Measurements from ENCODE around the gene CACHD1.

The CACHD1 gene

DNA sequence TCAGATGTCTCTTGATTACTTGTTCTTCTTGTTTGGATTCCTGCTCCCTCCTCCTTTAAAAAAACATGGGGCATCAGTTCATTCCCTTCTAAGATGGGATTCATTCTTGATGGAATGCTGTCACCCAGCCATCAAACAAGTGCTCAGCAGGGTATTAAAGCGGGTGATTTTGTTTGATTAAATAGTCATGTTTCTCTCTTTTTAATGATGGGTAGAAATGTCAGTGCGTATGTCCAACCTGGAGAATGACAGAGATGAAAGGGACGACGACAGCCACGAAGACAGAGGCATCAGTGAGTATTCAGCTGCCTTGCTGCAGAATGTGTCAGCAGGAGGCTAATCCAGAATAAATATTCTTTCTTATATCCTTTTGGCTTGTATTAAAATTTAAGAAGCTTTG is 211.1 kb downstream of the CACHD1 start:
- Histone ChIP-seq H3K4me3 (ENCODE audit: control insufficient read depth in 1 of 7, extremely low read depth in 1 of 7, insufficient read depth in 4 of 7, low read depth in 2 of 7, low read length in 6 of 7) (no peak overlapping the region), H3K4me1 (ENCODE audit: control extremely low read depth in 1 of 4, control insufficient read depth in 4 of 4, insufficient read depth in 4 of 4, low read length in 3 of 4) (no peaks in the 10 kb centered on the region)

GRCh38 chr1:64683419-64683818 is 213.5 kb downstream of the CACHD1 start:
- Histone ChIP-seq H3K9me3 (ENCODE audit: control extremely low read depth in 1 of 5, control insufficient read depth in 4 of 5, insufficient read depth in 2 of 5, low read depth in 1 of 5, low read length in 4 of 5) (no peaks in the 10 kb centered on the region), H3K4me1 (ENCODE audit: control extremely low read depth in 1 of 4, control insufficient read depth in 4 of 4, insufficient read depth in 4 of 4, low read length in 3 of 4) (peaks cover 0 to 13% (median 6%) of the 10 kb centered on the region in 4 experiments), H3K27ac (ENCODE audit: insufficient read depth in 1 of 2, low read depth in 1 of 2, low read length in 2 of 2, poor library complexity in 1 of 2, severe bottlenecking in 2 of 2) (no peak overlapping the region), H3K4me3 (ENCODE audit: control insufficient read depth in 1 of 7, extremely low read depth in 1 of 7, insufficient read depth in 4 of 7, low read depth in 2 of 7, low read length in 6 of 7) (no peak overlapping the region), H3K36me3 (ENCODE audit: control insufficient read depth in 4 of 4, insufficient read depth in 4 of 4, low read length in 3 of 4) (peaks cover under 1 to 33% (median 3%) of the 10 kb centered on the region in 4 experiments), H3K27me3 (replicated peaks in 2 of 5; ENCODE audit: control insufficient read depth in 4 of 5, insufficient read depth in 5 of 5, low read length in 4 of 5) (no peaks in the 10 kb centered on the region)
- ChIA-PET CTCF (interaction anchor here (1.3 to 3.7 kb wide), 3 partner anchors 14 to 141 kb away, joined by 3 to 16 read pairs (median 4); no protein-coding TSS in a partner anchor), POLR2A (no interaction called here)
- DNase-seq, result no peak
- WGBS (ENCODE audit: insufficient coverage), result 94% methylated on average over 2 of the region's 2 CpGs

More for the DNA sequence above, 211.1 kb downstream of the CACHD1 start:
- DNase-seq, result no peak
- CTCF ChIA-PET, result interaction anchor here (1.5 to 8.9 kb wide), 2 partner anchors 15 to 412 kb away, joined by 6 to 56 read pairs; no protein-coding TSS in a partner anchor
- Histone ChIP-seq H3K27me3 (replicated peaks in 2 of 5; ENCODE audit: control insufficient read depth in 4 of 5, insufficient read depth in 5 of 5, low read length in 4 of 5) (no peaks in the 10 kb centered on the region), H3K9me3 (ENCODE audit: control extremely low read depth in 1 of 5, control insufficient read depth in 4 of 5, insufficient read depth in 2 of 5, low read depth in 1 of 5, low read length in 4 of 5) (no peaks in the 10 kb centered on the region), H3K36me3 (ENCODE audit: control insufficient read depth in 4 of 4, insufficient read depth in 4 of 4, low read length in 3 of 4) (peaks cover 2 to 40% (median 3%) of the 10 kb centered on the region in 4 experiments), H3K27ac (ENCODE audit: insufficient read depth in 1 of 2, low read depth in 1 of 2, low read length in 2 of 2, poor library complexity in 1 of 2, severe bottlenecking in 2 of 2) (no peak overlapping the region)
- POLR2A ChIA-PET, result no interaction called here
- 100% methylated on average over 2 of the region's 5 CpGs for WGBS (ENCODE audit: insufficient coverage)

- no peaks in the 10 kb centered on the region for H3K27me3 ChIP-seq (replicated peaks in 2 of 5; ENCODE audit: control insufficient read depth in 4 of 5, insufficient read depth in 5 of 5, low read length in 4 of 5)
- no peaks in the 10 kb centered on the region for H3K9me3 ChIP-seq (ENCODE audit: control extremely low read depth in 1 of 5, control insufficient read depth in 4 of 5, insufficient read depth in 2 of 5, low read depth in 1 of 5, low read length in 4 of 5)
- H3K36me3 ChIP-seq (ENCODE audit: control insufficient read depth in 4 of 4, insufficient read depth in 4 of 4, low read length in 3 of 4), result peaks cover 0 to 23% (median 3%) of the 10 kb centered on the region in 4 experiments
- DNase-seq, result no peak
- no CpG with 5 or more reads among the region's 1 CpG for WGBS (ENCODE audit: insufficient coverage)
- no peak overlapping the region for H3K4me3 ChIP-seq (ENCODE audit: control insufficient read depth in 1 of 7, extremely low read depth in 1 of 7, insufficient read depth in 4 of 7, low read depth in 2 of 7, low read length in 6 of 7)
- H3K27ac ChIP-seq (ENCODE audit: insufficient read depth in 1 of 2, low read depth in 1 of 2, low read length in 2 of 2, poor library complexity in 1 of 2, severe bottlenecking in 2 of 2), result no peak overlapping the region
- ChIA-PET CTCF (interaction anchor here (1.0 to 3.7 kb wide), 7 partner anchors 8 to 356 kb away, joined by 3 to 16 read pairs (median 3); no protein-coding TSS in a partner anchor), POLR2A (no interaction called here)
- peaks cover 0 to 13% (median 6%) of the 10 kb centered on the region in 4 experiments for H3K4me1 ChIP-seq (ENCODE audit: control extremely low read depth in 1 of 4, control insufficient read depth in 4 of 4, insufficient read depth in 4 of 4, low read length in 3 of 4)
Measured at GRCh38 chr1:64685217-64685616, 215.3 kb downstream of the CACHD1 start.

DNA sequence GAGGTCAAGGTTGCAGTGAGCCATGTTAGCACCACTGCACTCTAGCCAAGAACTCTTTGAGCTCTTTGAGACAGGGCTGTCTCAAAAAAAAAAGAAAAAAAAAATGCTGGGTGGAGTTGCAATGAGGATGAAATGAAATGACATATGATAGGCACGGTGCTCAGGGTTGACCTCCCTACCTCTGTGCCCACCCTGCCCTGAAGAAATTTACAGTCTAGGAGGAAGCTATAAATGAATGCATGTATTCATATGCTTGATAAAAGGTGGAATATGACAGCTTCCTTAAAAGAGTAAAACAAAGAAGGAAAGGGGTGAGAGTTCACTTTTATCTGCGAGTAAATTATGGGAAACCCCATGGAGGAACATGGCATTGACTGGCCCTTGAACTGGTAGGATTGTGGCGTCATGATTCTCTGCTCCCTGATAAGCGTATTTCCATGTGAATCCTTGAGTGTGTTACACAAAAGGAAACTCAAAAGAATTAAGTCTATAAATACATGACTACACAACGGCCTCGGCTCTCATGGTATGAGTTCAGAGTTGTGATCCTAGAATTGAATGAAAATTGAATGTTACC is 215.9 kb downstream of the CACHD1 start:
- Histone ChIP-seq H3K9me3 (ENCODE audit: control extremely low read depth in 1 of 5, control insufficient read depth in 4 of 5, insufficient read depth in 2 of 5, low read depth in 1 of 5, low read length in 4 of 5) (no peaks in the 10 kb centered on the region), H3K27ac (ENCODE audit: insufficient read depth in 1 of 2, low read depth in 1 of 2, low read length in 2 of 2, poor library complexity in 1 of 2, severe bottlenecking in 2 of 2) (no peak overlapping the region), H3K27me3 (replicated peaks in 2 of 5; ENCODE audit: control insufficient read depth in 4 of 5, insufficient read depth in 5 of 5, low read length in 4 of 5) (no peaks in the 10 kb centered on the region), H3K36me3 (ENCODE audit: control insufficient read depth in 4 of 4, insufficient read depth in 4 of 4, low read length in 3 of 4) (peaks cover 0 to 19% (median 3%) of the 10 kb centered on the region in 4 experiments), H3K4me1 (ENCODE audit: control extremely low read depth in 1 of 4, control insufficient read depth in 4 of 4, insufficient read depth in 4 of 4, low read length in 3 of 4) (peaks cover 0 to 13% (median 6%) of the 10 kb centered on the region in 4 experiments), H3K4me3 (ENCODE audit: control insufficient read depth in 1 of 7, extremely low read depth in 1 of 7, insufficient read depth in 4 of 7, low read depth in 2 of 7, low read length in 6 of 7) (no peak overlapping the region)
- ChIA-PET CTCF (interaction anchor here (1.0 to 3.7 kb wide), 7 partner anchors 9 to 355 kb away, joined by 3 to 16 read pairs (median 3); no protein-coding TSS in a partner anchor), POLR2A (no interaction called here)
- WGBS (ENCODE audit: insufficient coverage), result 100% methylated on average over 3 of the region's 6 CpGs
- no peak for DNase-seq

DNA sequence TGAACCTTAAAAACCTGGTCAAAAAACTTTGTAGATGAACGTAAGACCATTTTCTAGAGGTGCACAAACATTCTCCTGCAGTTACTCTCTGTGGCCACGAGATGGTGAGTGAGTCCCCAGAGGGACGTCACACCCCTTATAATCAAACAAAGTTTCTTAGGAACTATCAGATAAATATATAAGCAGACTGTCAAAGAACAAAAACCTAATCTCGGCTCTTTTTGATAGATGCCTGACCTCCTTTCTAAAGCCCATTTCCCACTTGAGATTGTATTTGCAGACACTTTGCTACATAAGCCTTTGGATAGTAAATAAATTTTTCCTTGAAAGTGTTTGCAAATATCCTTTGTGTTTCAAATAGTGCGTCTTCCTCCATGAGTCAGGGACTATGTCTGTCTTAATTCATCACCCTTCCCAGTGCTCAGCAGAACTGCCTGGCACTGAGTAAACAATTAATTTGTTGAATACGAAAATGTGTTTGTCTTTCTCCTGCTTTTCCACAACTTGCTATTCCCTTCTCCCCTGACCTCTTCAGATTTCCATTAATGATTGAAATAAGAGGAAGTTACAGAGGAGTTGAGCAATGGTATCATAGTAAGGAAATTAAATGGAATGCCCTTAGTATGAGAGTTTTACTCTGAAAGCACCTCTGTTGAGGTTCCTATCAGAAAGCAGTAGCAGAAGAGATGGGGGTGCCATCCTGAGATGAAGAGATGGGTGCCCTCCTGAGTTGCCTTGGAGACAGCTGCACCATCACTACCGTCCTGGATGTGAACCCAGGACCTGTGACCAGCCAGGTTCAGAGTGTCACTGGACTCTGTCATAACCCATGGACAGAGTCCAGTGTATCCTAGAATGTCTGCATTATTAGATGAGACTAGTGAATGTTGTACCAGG is 217.1 kb downstream of the CACHD1 start:
- H3K9me3 ChIP-seq (ENCODE audit: control extremely low read depth in 1 of 5, control insufficient read depth in 4 of 5, insufficient read depth in 2 of 5, low read depth in 1 of 5, low read length in 4 of 5), result no peaks in the 10 kb centered on the region
- CTCF ChIA-PET, result interaction anchor here (1.2 to 3.5 kb wide), 2 partner anchors 137 to 348 kb away, joined by 3 to 14 read pairs; no protein-coding TSS in a partner anchor
- no peak overlapping the region for H3K4me3 ChIP-seq (ENCODE audit: control insufficient read depth in 1 of 7, extremely low read depth in 1 of 7, insufficient read depth in 4 of 7, low read depth in 2 of 7, low read length in 6 of 7)
- no peaks in the 10 kb centered on the region for H3K27me3 ChIP-seq (replicated peaks in 2 of 5; ENCODE audit: control insufficient read depth in 4 of 5, insufficient read depth in 5 of 5, low read length in 4 of 5)
- POLR2A ChIA-PET, result no interaction called here
- H3K27ac ChIP-seq (ENCODE audit: insufficient read depth in 1 of 2, low read depth in 1 of 2, low read length in 2 of 2, poor library complexity in 1 of 2, severe bottlenecking in 2 of 2), result no peak overlapping the region
- peaks cover 0 to 20% (median 3%) of the 10 kb centered on the region in 4 experiments for H3K36me3 ChIP-seq (ENCODE audit: control insufficient read depth in 4 of 4, insufficient read depth in 4 of 4, low read length in 3 of 4)
- 62% methylated on average over 4 of the region's 7 CpGs for WGBS (ENCODE audit: insufficient coverage)
- peak; percentile 57 to 79 (median 76) for DNase-seq
- peaks cover 0 to 13% (median 6%) of the 10 kb centered on the region in 4 experiments for H3K4me1 ChIP-seq (ENCODE audit: control extremely low read depth in 1 of 4, control insufficient read depth in 4 of 4, insufficient read depth in 4 of 4, low read length in 3 of 4)

DNA sequence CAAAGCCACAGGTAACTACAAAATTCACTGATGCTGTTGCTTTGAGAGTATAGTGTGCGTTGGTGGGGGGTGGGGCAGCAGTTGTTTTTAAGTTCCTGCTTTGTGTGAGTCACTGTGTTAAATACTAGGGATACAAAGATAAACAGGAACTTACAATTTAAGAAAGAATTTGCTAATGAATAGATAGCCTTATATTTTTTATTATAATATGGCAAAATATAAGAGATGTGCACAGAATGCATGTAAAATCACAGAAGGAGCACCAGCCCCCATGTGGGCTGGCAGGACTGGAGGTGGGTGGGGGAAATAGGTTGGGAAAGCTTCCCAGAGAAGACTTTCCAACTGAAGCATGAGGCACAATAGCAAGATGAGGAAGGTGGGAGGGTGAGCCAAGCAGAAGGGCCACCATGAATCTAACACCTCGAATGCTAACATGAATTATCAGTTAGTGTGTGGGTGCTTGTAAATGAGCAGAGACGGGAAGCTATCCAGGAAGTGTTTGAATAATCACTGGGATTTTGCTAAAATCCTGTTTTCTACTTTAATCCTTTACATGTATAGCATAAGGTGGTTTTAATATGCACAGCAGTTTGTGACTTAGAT is 217.9 kb downstream of the CACHD1 start:
- ChIA-PET CTCF (interaction anchor here (0.7 to 3.5 kb wide), 4 partner anchors 9 to 347 kb away, joined by 3 to 14 read pairs (median 3); no protein-coding TSS in a partner anchor), POLR2A (no interaction called here)
- WGBS (ENCODE audit: insufficient coverage), result 75% methylated on average over 1 of the region's 3 CpGs
- Histone ChIP-seq H3K4me1 (ENCODE audit: control extremely low read depth in 1 of 4, control insufficient read depth in 4 of 4, insufficient read depth in 4 of 4, low read length in 3 of 4) (peaks cover 0 to 13% (median 6%) of the 10 kb centered on the region in 4 experiments), H3K4me3 (ENCODE audit: control insufficient read depth in 1 of 7, extremely low read depth in 1 of 7, insufficient read depth in 4 of 7, low read depth in 2 of 7, low read length in 6 of 7) (no peak overlapping the region), H3K36me3 (ENCODE audit: control insufficient read depth in 4 of 4, insufficient read depth in 4 of 4, low read length in 3 of 4) (peaks cover 0 to 14% (median 0%) of the 10 kb centered on the region in 4 experiments), H3K27me3 (replicated peaks in 2 of 5; ENCODE audit: control insufficient read depth in 4 of 5, insufficient read depth in 5 of 5, low read length in 4 of 5) (no peaks in the 10 kb centered on the region), H3K27ac (ENCODE audit: insufficient read depth in 1 of 2, low read depth in 1 of 2, low read length in 2 of 2, poor library complexity in 1 of 2, severe bottlenecking in 2 of 2) (no peak overlapping the region), H3K9me3 (ENCODE audit: control extremely low read depth in 1 of 5, control insufficient read depth in 4 of 5, insufficient read depth in 2 of 5, low read depth in 1 of 5, low read length in 4 of 5) (no peaks in the 10 kb centered on the region)
- peak; percentile 36 to 83 (median 82) for DNase-seq
